K562 (cell line): ENCODE measurements around the gene CHMP2A. TPM values are rescaled to one million over a fixed set of nuclear protein-coding genes. Genes with fewer than 3 reads are reported as not detected.
A peak's percentile ranks its signal among the peaks of the same experiment; 100 is the strongest.

Experiments
- FOXP1 ChIP-seq: sonication (generic); formaldehyde crosslinking; IDR thresholded peaks from 2 replicates; pipeline ENCODE4 v1.8.0; 2022; ENCODE audit warnings: mild to moderate bottlenecking, missing genetic modification reagents
- MCM3 ChIP-seq: fragments of 450-650 bp; IDR thresholded peaks from 2 replicates; pipeline ENCODE4 v1.6.1; 2016
- RBM39 ChIP-seq: fragments of 200-400 bp; formaldehyde crosslinking; optimal IDR thresholded peaks from 2 replicates; pipeline ENCODE3; 2018; ENCODE audit warnings: low read depth, low read length
- TCF7L2 ChIP-seq: fragments of 150-350 bp; IDR thresholded peaks from 2 replicates; pipeline ENCODE4 v1.6.1; 2016; ENCODE audit warnings: low read depth, mild to moderate bottlenecking, low read length, moderate library complexity
- ZNF695 ChIP-seq: fragments of 450-650 bp; formaldehyde crosslinking; IDR thresholded peaks from 2 replicates; pipeline ENCODE4 v1.4.0; 2020; ENCODE audit warnings: mild to moderate bottlenecking, moderate library complexity
- polyA plus RNA-seq, 8 experiments: library from polyadenylated mRNA; depleted of rRNA in 4 of 8; stranded (reverse) in 5 of 8; unstranded in 3 of 8; fragments of >200 nt; fragmentation: Nextera tagmentation in 2 of 8; fragmentation: Illumina TruSeq in 1 of 8; extraction: Ambion mirVana in 2 of 8; extraction: Trizol in 1 of 8; gene quantifications; 2 replicates each; pipeline versions ENCODE4 v1.2.1 to v1.2.3, GENCODE V29; 2011 to 2014; ENCODE audit warnings: inconsistent platforms in 1 of 8, missing spikeins in 1 of 8
- total RNA-seq, 7 experiments: library from RNA; depleted of rRNA in 6 of 7; stranded (reverse); fragments of >200 nt in 6 of 7; fragmentation: Illumina TruSeq in 2 of 7; extraction: Trizol in 2 of 7; gene quantifications; 2 replicates each; pipeline versions ENCODE4 v1.2.1 to v1.2.3, GENCODE V29; 2011 to 2021; ENCODE audit warnings: low replicate concordance in 1 of 7
- TF ChIP-seq, protein P1 (sequence below): sonication (generic); formaldehyde crosslinking; IDR thresholded peaks from 2 replicates; pipeline ENCODE4 v1.4.0; 2020; ENCODE audit warnings: mild to moderate bottlenecking, missing genetic modification reagents
- TF ChIP-seq, protein P2 (sequence below): fragments of 450-650 bp; IDR thresholded peaks from 2 replicates; pipeline ENCODE4 v1.6.1; 2014; ENCODE audit warnings: low read depth, mild to moderate bottlenecking, moderate library complexity, borderline replicate concordance
- TF ChIP-seq, protein P3 (sequence below), 2 experiments: fragments of 450-650 bp; conservative IDR thresholded peaks; 2 replicates each; pipeline ENCODE4 v1.6.1; 2017; ENCODE audit warnings: mild to moderate bottlenecking in 2 of 2, moderate library complexity in 2 of 2
- TF ChIP-seq, protein P4 (sequence below), 2 experiments: fragments of 450-650 bp in 1 of 2; sonication (generic) in 1 of 2; formaldehyde crosslinking in 1 of 2; IDR thresholded peaks in 1 of 2; conservative IDR thresholded peaks in 1 of 2; 2 replicates each; pipeline versions ENCODE4 v1.6.1 to v1.8.1; 2016 to 2023; ENCODE audit warnings: mild to moderate bottlenecking in 2 of 2, moderate library complexity in 2 of 2, inconsistent platforms in 1 of 2, missing genetic modification reagents in 1 of 2

Gene CHMP2A
- total and polyA plus RNA-seq, 9 of the 15 experiments (the other 6 are each of a cell fraction or from before 2014, with no cell fraction given): 57.6 to 159 (median 87.2) TPM

DNA sequence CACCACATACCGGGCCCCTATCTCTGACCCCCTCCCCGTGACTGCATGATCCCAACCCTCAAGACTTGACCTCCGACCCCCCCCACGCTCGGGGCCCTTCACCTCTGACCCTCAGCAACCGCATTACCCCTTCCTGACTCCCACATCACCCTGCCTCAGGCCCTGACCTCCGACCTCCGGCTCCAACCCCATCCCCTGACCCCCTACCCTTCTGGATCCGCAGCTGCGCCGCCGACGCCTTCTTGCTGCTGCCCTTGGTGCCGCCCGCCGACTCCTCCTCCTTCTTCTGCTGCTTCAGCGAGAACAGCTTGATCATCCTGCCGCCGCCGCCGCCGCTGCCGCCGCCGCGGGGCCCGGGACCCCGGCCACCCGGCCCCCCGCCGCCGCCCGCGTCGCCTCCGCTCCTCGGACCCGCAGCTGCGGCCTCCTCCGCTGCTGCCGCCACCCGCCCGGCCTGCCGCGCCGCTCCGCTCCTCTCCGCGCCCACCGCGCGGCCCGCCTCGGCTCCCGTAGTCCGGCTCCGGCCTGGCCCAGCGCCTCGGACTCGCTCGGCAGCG lies 3.2 kb upstream of the CHMP2A start, which contains the start of gene UBE2M (continued):
- TF ChIP-seq, protein P1, sequence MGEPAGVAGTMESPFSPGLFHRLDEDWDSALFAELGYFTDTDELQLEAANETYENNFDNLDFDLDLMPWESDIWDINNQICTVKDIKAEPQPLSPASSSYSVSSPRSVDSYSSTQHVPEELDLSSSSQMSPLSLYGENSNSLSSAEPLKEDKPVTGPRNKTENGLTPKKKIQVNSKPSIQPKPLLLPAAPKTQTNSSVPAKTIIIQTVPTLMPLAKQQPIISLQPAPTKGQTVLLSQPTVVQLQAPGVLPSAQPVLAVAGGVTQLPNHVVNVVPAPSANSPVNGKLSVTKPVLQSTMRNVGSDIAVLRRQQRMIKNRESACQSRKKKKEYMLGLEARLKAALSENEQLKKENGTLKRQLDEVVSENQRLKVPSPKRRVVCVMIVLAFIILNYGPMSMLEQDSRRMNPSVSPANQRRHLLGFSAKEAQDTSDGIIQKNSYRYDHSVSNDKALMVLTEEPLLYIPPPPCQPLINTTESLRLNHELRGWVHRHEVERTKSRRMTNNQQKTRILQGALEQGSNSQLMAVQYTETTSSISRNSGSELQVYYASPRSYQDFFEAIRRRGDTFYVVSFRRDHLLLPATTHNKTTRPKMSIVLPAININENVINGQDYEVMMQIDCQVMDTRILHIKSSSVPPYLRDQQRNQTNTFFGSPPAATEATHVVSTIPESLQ (CRISPR knock-in tag): no peak
- TF ChIP-seq, protein P2, sequence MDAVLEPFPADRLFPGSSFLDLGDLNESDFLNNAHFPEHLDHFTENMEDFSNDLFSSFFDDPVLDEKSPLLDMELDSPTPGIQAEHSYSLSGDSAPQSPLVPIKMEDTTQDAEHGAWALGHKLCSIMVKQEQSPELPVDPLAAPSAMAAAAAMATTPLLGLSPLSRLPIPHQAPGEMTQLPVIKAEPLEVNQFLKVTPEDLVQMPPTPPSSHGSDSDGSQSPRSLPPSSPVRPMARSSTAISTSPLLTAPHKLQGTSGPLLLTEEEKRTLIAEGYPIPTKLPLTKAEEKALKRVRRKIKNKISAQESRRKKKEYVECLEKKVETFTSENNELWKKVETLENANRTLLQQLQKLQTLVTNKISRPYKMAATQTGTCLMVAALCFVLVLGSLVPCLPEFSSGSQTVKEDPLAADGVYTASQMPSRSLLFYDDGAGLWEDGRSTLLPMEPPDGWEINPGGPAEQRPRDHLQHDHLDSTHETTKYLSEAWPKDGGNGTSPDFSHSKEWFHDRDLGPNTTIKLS: no peak
- TF ChIP-seq, protein P3, sequence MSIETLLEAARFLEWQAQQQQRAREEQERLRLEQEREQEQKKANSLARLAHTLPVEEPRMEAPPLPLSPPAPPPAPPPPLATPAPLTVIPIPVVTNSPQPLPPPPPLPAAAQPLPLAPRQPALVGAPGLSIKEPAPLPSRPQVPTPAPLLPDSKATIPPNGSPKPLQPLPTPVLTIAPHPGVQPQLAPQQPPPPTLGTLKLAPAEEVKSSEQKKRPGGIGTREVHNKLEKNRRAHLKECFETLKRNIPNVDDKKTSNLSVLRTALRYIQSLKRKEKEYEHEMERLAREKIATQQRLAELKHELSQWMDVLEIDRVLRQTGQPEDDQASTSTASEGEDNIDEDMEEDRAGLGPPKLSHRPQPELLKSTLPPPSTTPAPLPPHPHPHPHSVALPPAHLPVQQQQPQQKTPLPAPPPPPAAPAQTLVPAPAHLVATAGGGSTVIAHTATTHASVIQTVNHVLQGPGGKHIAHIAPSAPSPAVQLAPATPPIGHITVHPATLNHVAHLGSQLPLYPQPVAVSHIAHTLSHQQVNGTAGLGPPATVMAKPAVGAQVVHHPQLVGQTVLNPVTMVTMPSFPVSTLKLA (conservative IDR thresholded peaks at IDR 0.05): peak in 1 of 2 experiments; percentile 32; a peak in 1 of 4 replicates
- TF ChIP-seq TCF7L2 (no peak), ZNF695 (CRISPR knock-in tag) (no peak), FOXP1 (no peak), RBM39 (no peak), MCM3 (no peak)
- TF ChIP-seq, protein P4, sequence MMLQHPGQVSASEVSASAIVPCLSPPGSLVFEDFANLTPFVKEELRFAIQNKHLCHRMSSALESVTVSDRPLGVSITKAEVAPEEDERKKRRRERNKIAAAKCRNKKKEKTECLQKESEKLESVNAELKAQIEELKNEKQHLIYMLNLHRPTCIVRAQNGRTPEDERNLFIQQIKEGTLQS (IDR thresholded peaks at IDR 0.05): no peak
- TF ChIP-seq, protein P4 (CRISPR knock-in tag; conservative IDR thresholded peaks at IDR 0.05): no peak
